Keratinocyte (primary cell): ENCODE data around the gene CLSTN2. TPM values are rescaled to one million over a fixed set of nuclear protein-coding genes. Genes with fewer than 3 reads are reported as not detected.

Experiments used
- DNase-seq: peaks from one replicate; pipeline ENCODE4 v3.0.0-alpha.2; 2011; ENCODE audit warnings: low read depth, missing footprints, low spot score
- FAIRE-seq: peaks from 2 replicates; lab custom pipeline; 2011; peaks lifted over from hg19 to GRCh38; lab: Jason Lieb, UNC
- H2AFZ ChIP-seq: 2 replicates; pipeline ENCODE4 v1.6.0; 2012; ENCODE audit warnings: low read length, control low read depth, inconsistent platforms; ENCODE audit not compliant: control insufficient read depth
- H3K27ac ChIP-seq: 2 replicates; pipeline ENCODE4 v1.5.1; 2011; ENCODE audit warnings: low read length; ENCODE audit not compliant: control insufficient read depth, insufficient read depth
- H3K27me3 ChIP-seq: 3 replicates; pipeline ENCODE4 v1.6.0; 2011; ENCODE audit warnings: low read length; ENCODE audit not compliant: control insufficient read depth, insufficient read depth; ENCODE audit errors: extremely low read depth
- H3K36me3 ChIP-seq, 2 experiments: 2 replicates in 1 of 2; 3 replicates in 1 of 2; pipeline ENCODE4 v1.5.1; 2011; ENCODE audit warnings: low read length in 2 of 2, mild to moderate bottlenecking in 1 of 2; ENCODE audit not compliant: control insufficient read depth in 2 of 2, insufficient read depth in 2 of 2; ENCODE audit errors: extremely low read depth in 1 of 2
- H3K4me1 ChIP-seq: 3 replicates; pipeline ENCODE4 v1.5.1; 2011; ENCODE audit warnings: low read length; ENCODE audit not compliant: control insufficient read depth, insufficient read depth; ENCODE audit errors: extremely low read depth
- H3K4me2 ChIP-seq: 3 replicates; pipeline ENCODE4 v1.6.0; 2011; ENCODE audit warnings: low read depth, low read length; ENCODE audit not compliant: control insufficient read depth, insufficient read depth; ENCODE audit errors: extremely low read depth
- H3K4me3 ChIP-seq, 3 experiments: fragments of 200-600 bp in 1 of 3; sonication (generic) in 1 of 3; 2 replicates in 2 of 3; 3 replicates in 1 of 3; pipeline ENCODE4 v1.5.1; 2011 to 2016; ENCODE audit warnings: low read length in 3 of 3, mild to moderate bottlenecking in 3 of 3, control low read depth in 2 of 3, inconsistent platforms in 1 of 3, low read depth in 1 of 3, mixed read lengths in 1 of 3, mixed run types in 1 of 3, moderate library complexity in 1 of 3; ENCODE audit not compliant: control insufficient read depth in 2 of 3, insufficient read depth in 2 of 3; ENCODE audit errors: extremely low read depth in 1 of 3
- H3K79me2 ChIP-seq: 2 replicates; pipeline ENCODE4 v1.6.0; 2012; ENCODE audit warnings: low read length; ENCODE audit not compliant: control insufficient read depth, insufficient read depth
- H3K9ac ChIP-seq: 3 replicates; pipeline ENCODE4 v1.6.0; 2011; ENCODE audit warnings: low read length; ENCODE audit not compliant: control insufficient read depth, insufficient read depth; ENCODE audit errors: extremely low read depth
- H3K9me1 ChIP-seq: 3 replicates; pipeline ENCODE4 v1.6.0; 2011; ENCODE audit warnings: low read length; ENCODE audit not compliant: control insufficient read depth, insufficient read depth; ENCODE audit errors: extremely low read depth
- H3K9me3 ChIP-seq: 2 replicates; pipeline ENCODE4 v1.5.1; 2012; ENCODE audit warnings: low read depth, low read length; ENCODE audit not compliant: control insufficient read depth
- H4K20me1 ChIP-seq: 3 replicates; pipeline ENCODE4 v1.6.0; 2011; ENCODE audit warnings: low read length; ENCODE audit not compliant: control insufficient read depth, insufficient read depth; ENCODE audit errors: extremely low read depth
- CTCF ChIP-seq, 3 experiments: IDR thresholded peaks in 1 of 3; conservative IDR thresholded peaks in 1 of 3; optimal IDR thresholded peaks in 1 of 3; 2 replicates in 2 of 3; 3 replicates in 1 of 3; pipeline versions ENCODE3 to v1.5.1; 2011; ENCODE audit warnings: low read length in 3 of 3, mild to moderate bottlenecking in 3 of 3, moderate library complexity in 2 of 3, control low read depth in 1 of 3, inconsistent platforms in 1 of 3; ENCODE audit not compliant: insufficient read depth in 2 of 3; ENCODE audit errors: extremely low read depth in 1 of 3
- EZH2 ChIP-seq: IDR thresholded peaks from one replicate; pipeline ENCODE4 v1.6.1; 2012; ENCODE audit warnings: inconsistent platforms, mild to moderate bottlenecking, low read length, moderate library complexity
- dilution Hi-C: fragments of 300-500 bp; cut with MboI; formaldehyde crosslinking; loops from one replicate; pipeline ENCODE4 v1.7.0; 2020; ENCODE audit warnings: low sequenced_read_pairs; ENCODE audit not compliant: extremely low pct_ligation_motif_present
- polyA plus RNA-seq, 5 experiments: library from polyadenylated mRNA; depleted of rRNA in 3 of 5; stranded (reverse) in 3 of 5; stranded (forward) in 1 of 5; unstranded in 1 of 5; fragments of >200 nt; gene quantifications; 1 replicate in 1 of 5; 2 replicates in 3 of 5; 3 replicates in 1 of 5; pipeline versions ENCODE4 v1.2.1 to v1.2.3, GENCODE V29; 2011 to 2012; ENCODE audit warnings: missing spikeins in 2 of 5, low read depth in 1 of 5, low replicate concordance in 1 of 5

The CLSTN2 gene
- polyA plus RNA-seq, 1 donor (not counting 4 experiments of a cell fraction or from before 2014, with no cell fraction given), result 0.09 TPM

- Histone ChIP-seq H2AFZ (no peak overlapping the region), H3K79me2 (no peaks in the 10 kb centered on the region), H3K9me3 (no peaks in the 10 kb centered on the region), H3K36me3 (no peaks in the 10 kb centered on the region), H3K27ac (no peak overlapping the region), H3K9ac (no peak overlapping the region), H3K27me3 (no peaks in the 10 kb centered on the region), H3K4me2 (no peak overlapping the region), H3K4me1 (no peaks in the 10 kb centered on the region), H4K20me1 (no peaks in the 10 kb centered on the region), H3K9me1 (no peaks in the 10 kb centered on the region), H3K4me3 (no peak overlapping the region)
- no peak for TF ChIP-seq EZH2
- no peak for TF ChIP-seq CTCF (optimal IDR thresholded peaks at IDR 0.05 in 1 of 3, IDR thresholded peaks at IDR 0.05 in 1 of 3, conservative IDR thresholded peaks at IDR 0.05 in 1 of 3; ENCODE audit: extremely low read depth in 1 of 3, insufficient read depth in 2 of 3, low read length in 3 of 3)
- FAIRE-seq, result no peak
- dilution Hi-C loops, result no loop called here
- DNase-seq, result no peak
Measured at GRCh38 chr3:140449413-140450256, 514.6 kb downstream of the CLSTN2 start.

GRCh38 chr3:140453750-140454149 is 518.8 kb downstream of the CLSTN2 start:
- Histone ChIP-seq H4K20me1 (no peaks in the 10 kb centered on the region), H3K4me3 (no peak overlapping the region), H3K9me3 (no peaks in the 10 kb centered on the region), H3K36me3 (no peaks in the 10 kb centered on the region), H3K79me2 (no peaks in the 10 kb centered on the region), H3K27me3 (no peaks in the 10 kb centered on the region), H3K9me1 (no peaks in the 10 kb centered on the region), H2AFZ (no peak overlapping the region), H3K9ac (no peak overlapping the region), H3K4me2 (no peak overlapping the region), H3K27ac (no peak overlapping the region), H3K4me1 (no peaks in the 10 kb centered on the region)
- dilution Hi-C loops, result no loop called here
- DNase-seq, result no peak
- TF ChIP-seq EZH2 (no peak), CTCF (optimal IDR thresholded peaks at IDR 0.05 in 1 of 3, IDR thresholded peaks at IDR 0.05 in 1 of 3, conservative IDR thresholded peaks at IDR 0.05 in 1 of 3; ENCODE audit: extremely low read depth in 1 of 3, insufficient read depth in 2 of 3, low read length in 3 of 3) (no peak)
- FAIRE-seq, result no peak
